Spleen (tissue), 11 donors: ENCODE results near the gene SH2D5. TPM values are rescaled to one million over a fixed set of nuclear protein-coding genes. Genes with fewer than 3 reads are reported as not detected.

ENCODE experiments used
- DNase-seq: peaks from one replicate; pipeline ENCODE4 v3.0.0-alpha.2; 2020
- H3K27ac ChIP-seq, 8 donors: fragments of 200-600 bp; sonication (generic) in 7 of 8; 1 replicate in 4 of 8; 2 replicates in 4 of 8; pipeline versions ENCODE4 v1.5.0 to v1.8.0; 2016 to 2021; ENCODE audit warnings: inconsistent platforms in 4 of 8, mild to moderate bottlenecking in 4 of 8, moderate library complexity in 1 of 8
- H3K27me3 ChIP-seq, 7 donors: fragments of 200-600 bp; sonication (generic) in 6 of 7; replicated peaks in 1 of 7; 1 replicate in 4 of 7; 2 replicates in 3 of 7; pipeline versions ENCODE4 v1.5.0 to v1.8.0; 2016 to 2021; ENCODE audit warnings: inconsistent platforms in 3 of 7, mild to moderate bottlenecking in 1 of 7
- H3K36me3 ChIP-seq, 6 donors: fragments of 200-600 bp; sonication (generic) in 5 of 6; 1 replicate in 4 of 6; 2 replicates in 2 of 6; pipeline versions ENCODE4 v1.5.0 to v1.8.0; 2016 to 2021; ENCODE audit warnings: inconsistent platforms in 2 of 6
- H3K4me1 ChIP-seq, 6 donors: fragments of 200-600 bp; sonication (generic) in 5 of 6; 1 replicate in 3 of 6; 2 replicates in 3 of 6; pipeline versions ENCODE4 v1.5.0 to v1.8.0; 2016 to 2021; ENCODE audit warnings: inconsistent platforms in 3 of 6
- H3K4me3 ChIP-seq, 8 donors: fragments of 200-600 bp; sonication (generic) in 7 of 8; 1 replicate in 4 of 8; 2 replicates in 4 of 8; pipeline versions ENCODE4 v1.5.0 to v1.8.0; 2016 to 2021; ENCODE audit warnings: inconsistent platforms in 4 of 8, mild to moderate bottlenecking in 4 of 8, moderate library complexity in 2 of 8
- H3K9me3 ChIP-seq, 8 donors: fragments of 200-600 bp; sonication (generic) in 7 of 8; 1 replicate in 4 of 8; 2 replicates in 4 of 8; pipeline versions ENCODE4 v1.5.0 to v1.8.0; 2016 to 2021; ENCODE audit warnings: inconsistent platforms in 4 of 8
- POLR2A ChIP-seq, 3 donors: fragments of 450-650 bp; IDR thresholded peaks; one replicate each; pipeline ENCODE4 v1.5.1; 2017; ENCODE audit warnings: antibody characterized with exemption in 3 of 3, mild to moderate bottlenecking in 1 of 3
- POLR2AphosphoS5 ChIP-seq, 3 donors: sonication (generic); formaldehyde crosslinking; IDR thresholded peaks; one replicate each; pipeline ENCODE4 v1.5.1; 2017; ENCODE audit warnings: antibody characterized with exemption in 3 of 3
- WGBS, 5 donors: extraction: QIAGEN DNeasy Blood & Tissue Kit in 3 of 5; methylation state at CpG; one replicate each; pipeline versions ENCODE4 v1.1.5 to v1.1.7; 2013 to 2018; 5-methylcytosine and 5-hydroxymethylcytosine counted together
- intact Hi-C: fragments of 100-400 bp; cut with DNase I; formaldehyde crosslinking; loops from one replicate; pipeline ENCODE4 v1.15.0; 2023; ENCODE audit warnings: low total_unique reads
- polyA plus RNA-seq, 3 donors: library from polyadenylated mRNA; stranded (reverse); fragments of 200-250 nt; gene quantifications; one replicate each; pipeline ENCODE4 v1.2.1, GENCODE V29; 2013
- total RNA-seq, 7 donors: library from RNA; depleted of rRNA in 3 of 7; stranded (reverse); fragments of >200 nt in 3 of 7; fragmentation: NEBNext Ultra II Directional in 4 of 7; extraction: Animal tissue kit (Norgen Biotek cat#: 25700) in 4 of 7; gene quantifications; one replicate each; pipeline versions ENCODE4 v1.1.0 to v1.2.1, GENCODE V29; 2016 to 2021
- TF ChIP-seq, protein P1 (sequence below), 11 experiments: fragments of 200-600 bp in 7 of 11; fragments of 450-650 bp in 4 of 11; sonication (generic) in 4 of 11; IDR thresholded peaks in 8 of 11; conservative IDR thresholded peaks in 3 of 11; 1 replicate in 7 of 11; 2 replicates in 4 of 11; pipeline versions ENCODE4 v1.4.0 to v1.8.0; 2016 to 2021; ENCODE audit warnings: antibody characterized with exemption in 11 of 11, inconsistent platforms in 4 of 11, mild to moderate bottlenecking in 1 of 11
- donor health status: healthy with polysubstance abuse.
- donor health status: DM: no; HTN: no; CAD: no; lungs with moderate emphysema.
- donor health status: DM: no; HTN: no; CAD: no.
- donor health status: Bipolar disorder and iron deficiency.
- donor health status: healthy.
- donor health status: DM: no; HTN: no; CAD: no.
- donor health status: DM: yes; HTN: yes; CAD: no.

Gene SH2D5
- total and polyA plus RNA-seq, 10 donors, result 0.02 to 0.22 (median 0.05) TPM; not detected in 5

DNA sequence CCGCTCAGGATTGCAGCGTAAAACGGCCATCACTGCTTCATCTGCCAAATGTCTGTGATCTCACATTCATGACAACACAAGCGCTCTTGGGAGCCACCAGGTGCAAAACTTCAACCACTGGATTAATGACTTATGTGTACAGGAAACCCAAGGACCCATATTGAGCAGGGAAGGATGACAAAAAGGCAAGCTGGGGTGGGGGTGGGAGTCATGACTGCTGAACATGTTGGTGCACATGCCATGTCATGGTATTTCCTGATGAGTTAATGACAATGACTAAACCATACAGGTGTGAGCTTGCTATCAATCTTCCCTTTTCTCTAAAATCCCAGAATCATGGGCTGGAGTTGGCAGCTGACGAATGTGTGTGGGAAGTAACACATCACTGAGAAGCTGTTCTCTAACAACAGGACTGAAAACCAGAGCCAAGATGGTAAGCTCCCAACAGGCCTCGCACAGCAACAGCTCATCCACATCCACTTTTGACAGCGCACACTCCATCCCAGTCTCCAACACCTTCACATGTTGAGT is 3.1 kb upstream of the SH2D5 start:
- peaks cover 0 to 29% (median 23%) of the 10 kb centered on the region in 7 donors for H3K27me3 ChIP-seq
- peaks cover 4 to 32% (median 25%) of the 10 kb centered on the region in 6 donors for H3K4me1 ChIP-seq
- peaks cover 0 to 50% (median 17%) of the 10 kb centered on the region in 6 donors for H3K36me3 ChIP-seq
- 91 to 97% (median 94%) methylated on average over 7 of the region's 7 CpGs for WGBS, 5 donors
- DNase-seq, result no peak
- no peak overlapping the region for H3K27ac ChIP-seq
- H3K4me3 ChIP-seq, result no peak overlapping the region
- intact Hi-C loops, result no loop called here
- TF ChIP-seq POLR2AphosphoS5 (IDR thresholded peaks at IDR 0.05) (no peak), POLR2A (IDR thresholded peaks at IDR 0.05) (no peak)
- TF ChIP-seq, protein P1, sequence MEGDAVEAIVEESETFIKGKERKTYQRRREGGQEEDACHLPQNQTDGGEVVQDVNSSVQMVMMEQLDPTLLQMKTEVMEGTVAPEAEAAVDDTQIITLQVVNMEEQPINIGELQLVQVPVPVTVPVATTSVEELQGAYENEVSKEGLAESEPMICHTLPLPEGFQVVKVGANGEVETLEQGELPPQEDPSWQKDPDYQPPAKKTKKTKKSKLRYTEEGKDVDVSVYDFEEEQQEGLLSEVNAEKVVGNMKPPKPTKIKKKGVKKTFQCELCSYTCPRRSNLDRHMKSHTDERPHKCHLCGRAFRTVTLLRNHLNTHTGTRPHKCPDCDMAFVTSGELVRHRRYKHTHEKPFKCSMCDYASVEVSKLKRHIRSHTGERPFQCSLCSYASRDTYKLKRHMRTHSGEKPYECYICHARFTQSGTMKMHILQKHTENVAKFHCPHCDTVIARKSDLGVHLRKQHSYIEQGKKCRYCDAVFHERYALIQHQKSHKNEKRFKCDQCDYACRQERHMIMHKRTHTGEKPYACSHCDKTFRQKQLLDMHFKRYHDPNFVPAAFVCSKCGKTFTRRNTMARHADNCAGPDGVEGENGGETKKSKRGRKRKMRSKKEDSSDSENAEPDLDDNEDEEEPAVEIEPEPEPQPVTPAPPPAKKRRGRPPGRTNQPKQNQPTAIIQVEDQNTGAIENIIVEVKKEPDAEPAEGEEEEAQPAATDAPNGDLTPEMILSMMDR (IDR thresholded peaks at IDR 0.05 in 8 of 11, conservative IDR thresholded peaks at IDR 0.05 in 3 of 11), result no peak
- no peaks in the 10 kb centered on the region for H3K9me3 ChIP-seq

DNA sequence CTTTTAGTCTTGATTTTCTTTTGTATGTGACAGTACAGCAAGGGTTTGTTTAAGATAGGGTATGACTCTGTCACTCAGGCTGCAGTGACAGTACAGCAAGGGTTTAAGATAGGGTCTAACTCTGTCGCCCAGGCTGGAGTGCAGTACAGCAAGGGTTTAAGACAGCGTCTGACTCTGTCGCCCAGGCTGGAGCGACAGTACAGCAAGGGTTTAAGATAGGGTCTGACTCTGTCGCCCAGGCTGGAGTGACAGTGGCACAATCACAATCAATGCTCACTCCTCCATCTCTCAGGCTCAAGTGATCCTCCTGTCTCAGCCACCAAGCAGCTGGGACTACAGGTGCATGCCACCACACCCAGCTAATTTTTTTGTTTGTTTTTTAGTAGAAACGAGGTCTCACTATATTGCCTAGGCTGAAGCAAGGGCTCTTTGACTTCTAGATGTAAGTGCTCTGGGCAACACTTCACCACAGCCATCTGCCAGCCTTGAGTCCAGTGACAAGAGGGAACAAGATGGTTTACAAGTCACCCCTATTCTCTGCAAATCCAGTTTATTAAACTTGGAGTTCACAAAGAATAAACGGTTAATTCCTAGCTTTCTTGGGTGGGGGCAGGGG is 965 bp upstream of the SH2D5 start:
- H3K36me3 ChIP-seq, result peaks cover 0 to 28% (median 8%) of the 10 kb centered on the region in 6 donors
- intact Hi-C loops, result no loop called here
- H3K4me3 ChIP-seq, result peak overlapping the region in 5 of 8 donors; percentile 57 to 84 (median 61)
- WGBS, 5 donors, result 24 to 41% (median 28%) methylated on average over 7 of the region's 7 CpGs
- no peak for DNase-seq
- H3K9me3 ChIP-seq, result no peaks in the 10 kb centered on the region
- H3K27ac ChIP-seq, result no peak overlapping the region
- H3K27me3 ChIP-seq, result peaks cover 0 to 50% (median 28%) of the 10 kb centered on the region in 7 donors
- H3K4me1 ChIP-seq, result peaks cover 4 to 42% (median 28%) of the 10 kb centered on the region in 6 donors
- TF ChIP-seq, protein P1 (IDR thresholded peaks at IDR 0.05 in 8 of 11, conservative IDR thresholded peaks at IDR 0.05 in 3 of 11), result peak in 1 of 11 experiments; percentile 1
- TF ChIP-seq POLR2A (IDR thresholded peaks at IDR 0.05), result no peak
- no peak for TF ChIP-seq POLR2AphosphoS5 (IDR thresholded peaks at IDR 0.05)

DNA sequence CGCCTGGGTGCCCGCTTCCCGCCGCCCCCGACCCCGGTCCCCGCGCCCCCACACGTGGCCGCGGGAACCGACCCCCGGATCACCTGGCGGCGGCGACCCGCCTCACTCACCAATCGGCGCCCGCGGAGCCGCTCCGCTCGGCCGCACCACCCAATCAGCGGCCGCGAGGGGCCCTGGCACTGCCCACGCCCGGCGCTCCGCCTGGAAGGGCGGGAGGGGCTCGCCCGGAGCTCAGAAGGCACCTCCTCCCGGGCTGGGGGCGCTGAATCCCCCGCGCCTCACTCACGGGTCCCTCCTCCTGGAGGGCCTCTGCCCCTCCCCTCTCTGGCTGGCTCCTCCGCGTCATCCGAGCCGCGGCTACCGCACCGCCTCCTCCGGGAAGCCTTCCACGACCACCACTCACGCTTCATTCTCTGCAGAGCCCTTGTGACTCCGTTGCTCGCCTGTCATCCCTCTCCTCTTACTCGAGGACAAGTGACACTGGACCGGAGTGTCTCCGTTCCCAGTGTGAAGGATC is 374 bp downstream of the SH2D5 start:
- WGBS, 5 donors, result 0 to 3% (median 1%) methylated on average over 12 to 55 of the region's 55 CpGs
- no peak overlapping the region for H3K27ac ChIP-seq
- intact Hi-C loops, result no loop called here
- H3K9me3 ChIP-seq, result no peaks in the 10 kb centered on the region
- TF ChIP-seq POLR2AphosphoS5 (IDR thresholded peaks at IDR 0.05), result peak in 1 of 3 donors; percentile 57
- TF ChIP-seq, protein P1 (IDR thresholded peaks at IDR 0.05 in 8 of 11, conservative IDR thresholded peaks at IDR 0.05 in 3 of 11), result no peak
- no peak for TF ChIP-seq POLR2A (IDR thresholded peaks at IDR 0.05)
- peaks cover 0 to 15% (median 1%) of the 10 kb centered on the region in 6 donors for H3K36me3 ChIP-seq
- DNase-seq, result peak; percentile 88
- H3K4me1 ChIP-seq, result peaks cover 4 to 42% (median 28%) of the 10 kb centered on the region in 6 donors
- H3K27me3 ChIP-seq, result peaks cover 0 to 58% (median 28%) of the 10 kb centered on the region in 7 donors
- H3K4me3 ChIP-seq, result peak overlapping the region; percentile 37 to 84 (median 60)
